Body of pancreas (tissue), 4 donors: ENCODE measurements around the gene MTMR3.

Experiments used
- CTCF ChIP-seq, 7 experiments: fragments of 450-650 bp in 4 of 7; fragments of 200-600 bp in 3 of 7; sonication (generic) in 3 of 7; IDR thresholded peaks; one replicate each; pipeline ENCODE4 v1.5.1; 2016 to 2019; ENCODE audit warnings: antibody characterized with exemption in 7 of 7
- POLR2A ChIP-seq, 3 donors: fragments of 450-650 bp; IDR thresholded peaks; one replicate each; pipeline ENCODE4 v1.6.1; 2016; ENCODE audit warnings: antibody characterized with exemption in 3 of 3, mild to moderate bottlenecking in 2 of 3

GRCh38 chr22:29855611-29856181 lies 27.3 kb upstream of the MTMR3 start:
- TF ChIP-seq CTCF (IDR thresholded peaks at IDR 0.05) (no peak), POLR2A (IDR thresholded peaks at IDR 0.05) (no peak)
